Measurements from ENCODE around the gene NCBP2L.

The NCBP2L gene

GRCh38 chrX:107777536-107777832 lies at the start of gene NCBP2L:
Gene NCBP2L, plus strand, starts transcription at chrX:107777733. Its CDS starts 16,488 bp downstream, at chrX:107794221.
- no peak for DNase-seq

DNA sequence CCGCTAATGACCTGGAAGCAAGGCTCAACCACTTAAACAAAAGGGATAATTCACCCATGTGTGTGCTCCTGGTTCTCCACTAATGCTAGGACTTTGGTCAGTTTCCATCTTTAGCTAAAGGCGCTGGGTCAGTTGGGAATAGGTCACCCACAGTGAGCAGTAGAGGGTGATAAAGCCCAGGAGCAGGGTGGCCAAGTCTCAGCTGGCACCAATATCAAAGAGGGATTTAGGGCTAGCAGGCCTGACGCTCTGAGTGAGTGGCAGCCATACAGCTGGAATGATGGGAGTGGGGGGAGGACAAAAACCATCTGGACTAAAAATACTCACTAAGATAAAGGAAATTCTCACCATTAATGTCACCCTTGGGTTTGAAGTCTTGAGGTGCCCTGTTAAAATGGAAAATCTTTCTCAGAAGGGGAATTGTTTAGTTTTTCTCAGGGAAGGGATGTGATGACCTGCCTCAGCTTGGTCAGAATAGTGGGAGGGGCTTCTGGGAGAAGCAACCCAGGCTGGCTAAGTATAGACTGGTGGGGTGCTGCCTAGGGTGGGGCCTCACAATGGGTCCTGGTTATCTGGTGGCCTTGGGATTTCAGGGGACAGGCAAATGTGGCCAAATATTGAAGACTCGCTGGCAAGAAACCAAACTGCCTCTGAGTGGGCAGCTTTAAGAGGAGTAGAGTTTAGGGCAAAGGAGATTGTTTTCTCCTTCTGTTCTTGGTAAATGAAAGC lies 49.0 kb upstream of the NCBP2L start:
- DNase-seq: no peak

DNA sequence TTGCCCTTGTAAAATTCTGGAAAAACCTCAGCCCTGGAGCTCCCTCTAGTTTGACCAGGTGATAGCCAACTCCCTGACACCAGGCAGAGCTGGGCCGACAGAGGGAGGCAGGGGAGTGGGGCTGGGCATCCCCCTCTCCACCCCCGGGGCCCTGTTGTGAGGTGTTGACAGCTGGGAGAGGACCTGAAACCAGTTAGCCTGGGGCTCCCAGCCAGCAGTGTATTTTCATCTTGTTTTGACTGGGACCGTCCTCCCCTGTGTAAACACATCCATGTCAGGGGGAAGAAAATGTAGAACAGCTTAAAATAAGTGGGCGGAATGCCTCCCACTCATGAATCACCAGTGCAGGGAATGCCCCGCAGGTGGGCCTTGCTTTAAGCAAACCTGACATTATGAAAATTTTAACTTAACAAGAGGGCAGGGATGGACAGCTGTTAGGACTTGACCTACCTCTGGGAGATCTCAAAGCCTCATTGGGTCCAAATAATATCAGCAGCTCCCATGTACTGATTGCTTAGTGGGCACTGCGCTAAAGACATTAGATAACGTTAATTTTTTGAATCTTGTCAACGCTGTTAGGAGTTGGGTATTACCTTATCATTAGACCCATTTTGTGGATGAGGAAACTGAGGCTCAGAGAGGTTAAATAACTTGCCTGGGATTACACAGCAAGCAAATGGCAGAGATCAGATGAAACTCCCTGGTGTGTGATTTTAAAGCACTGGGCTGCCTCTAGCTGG lies 47.8 kb upstream of the NCBP2L start:
- no peak for DNase-seq

DNA sequence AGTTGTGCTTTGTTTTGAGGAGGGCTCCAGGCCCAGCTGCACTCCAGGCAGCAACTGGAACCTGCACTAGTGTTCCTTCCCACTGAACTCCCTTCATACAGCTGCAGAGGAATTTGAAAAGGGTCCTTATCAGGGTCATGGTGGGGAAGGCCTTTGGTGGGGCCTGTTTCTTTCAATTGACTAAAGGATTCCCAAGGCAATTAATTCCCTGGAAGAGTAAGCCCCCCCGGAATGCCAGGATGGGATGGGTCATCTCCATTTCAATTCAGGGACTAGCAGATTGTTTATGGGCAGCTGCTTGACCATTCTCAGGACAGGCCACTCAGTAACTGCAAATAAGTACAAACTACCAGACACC lies 47.3 kb upstream of the NCBP2L start:
- no peak for DNase-seq

- DNase-seq: no peak
Measured at GRCh38 chrX:107730991-107731766, 46.4 kb upstream of the NCBP2L start.

GRCh38 chrX:107731831-107732502 lies 45.6 kb upstream of the NCBP2L start:
- no peak for DNase-seq

DNA sequence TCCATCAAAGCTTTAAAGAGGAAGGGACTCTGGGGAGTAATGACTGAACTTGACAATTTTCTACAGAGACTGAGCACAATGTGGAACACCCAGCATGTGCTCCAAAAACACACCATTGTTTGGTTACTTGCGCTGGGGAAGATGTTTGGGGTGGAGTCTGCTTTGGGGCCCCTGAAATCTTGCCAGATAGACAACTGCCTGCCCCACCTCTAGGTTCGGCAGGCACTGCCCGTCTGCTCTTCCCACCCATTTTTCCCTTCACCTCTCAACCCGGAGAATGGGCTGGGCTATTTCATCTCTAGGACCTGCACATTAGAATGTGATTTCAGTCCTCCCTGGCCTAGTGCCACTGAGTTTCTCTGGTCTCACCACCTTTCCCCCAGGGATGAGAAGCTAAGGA lies 43.8 kb upstream of the NCBP2L start:
- DNase-seq: no peak

- no peak for DNase-seq
Measured at GRCh38 chrX:107734646-107735045, 42.9 kb upstream of the NCBP2L start.

DNA sequence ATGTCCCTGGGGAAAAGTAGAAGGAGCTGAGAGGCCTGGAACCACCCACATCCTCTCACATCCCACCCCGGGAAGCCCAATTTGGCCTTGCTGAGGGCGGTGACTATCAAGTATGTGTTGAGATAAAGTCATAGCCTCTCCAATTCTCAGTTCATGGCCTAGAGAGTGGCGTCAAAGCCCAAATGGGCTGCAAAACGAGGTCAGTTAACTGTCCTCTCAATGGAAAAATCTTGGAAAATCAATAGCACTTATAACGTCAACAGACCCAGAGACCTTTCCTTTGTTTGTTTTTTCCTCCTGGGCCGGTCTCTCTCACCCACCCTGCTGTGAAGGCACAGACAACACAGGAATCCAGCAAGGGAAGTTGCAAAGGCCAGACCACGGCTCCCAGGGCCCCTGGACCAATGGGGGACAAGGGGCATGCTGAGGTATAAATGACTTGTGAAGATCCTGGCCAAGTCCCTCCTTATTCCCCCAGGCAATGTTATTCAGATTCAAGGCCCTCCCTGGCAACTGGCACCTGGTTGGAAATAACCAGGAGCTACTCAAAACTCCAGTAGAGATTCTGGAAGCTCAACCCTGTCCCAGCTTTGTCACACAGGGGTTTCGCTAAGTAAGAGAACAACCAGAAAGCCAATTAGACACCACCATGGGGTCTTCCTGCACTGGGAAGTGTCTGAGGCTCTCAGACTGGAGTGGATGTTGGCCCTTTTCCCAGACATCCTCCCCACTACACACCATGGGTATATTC lies 40.6 kb upstream of the NCBP2L start:
- DNase-seq: no peak

- no peak for DNase-seq
Measured at GRCh38 chrX:107738272-107738671, 39.3 kb upstream of the NCBP2L start.

- no peak for DNase-seq
Measured at GRCh38 chrX:107738768-107739167, 38.8 kb upstream of the NCBP2L start.

DNA sequence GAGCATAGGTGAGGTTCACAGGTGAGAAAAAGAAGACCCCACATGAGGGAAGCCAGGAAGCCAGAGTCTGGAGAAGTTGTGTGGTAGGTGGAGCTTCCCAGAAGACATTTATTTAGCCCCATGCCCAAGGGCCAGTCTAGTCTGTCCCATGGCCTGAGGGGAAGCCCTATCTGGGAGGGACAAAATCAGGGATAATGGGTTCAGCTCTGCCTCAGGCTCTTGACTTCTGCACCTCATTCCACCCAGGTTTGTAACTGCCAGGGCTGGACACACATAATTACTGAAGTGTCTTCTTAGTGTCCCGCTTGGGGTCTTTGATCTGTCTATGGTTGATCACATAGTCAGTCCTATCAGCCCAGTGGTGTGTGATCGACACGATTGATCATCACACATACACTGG lies 38.0 kb upstream of the NCBP2L start:
- DNase-seq: no peak

DNA sequence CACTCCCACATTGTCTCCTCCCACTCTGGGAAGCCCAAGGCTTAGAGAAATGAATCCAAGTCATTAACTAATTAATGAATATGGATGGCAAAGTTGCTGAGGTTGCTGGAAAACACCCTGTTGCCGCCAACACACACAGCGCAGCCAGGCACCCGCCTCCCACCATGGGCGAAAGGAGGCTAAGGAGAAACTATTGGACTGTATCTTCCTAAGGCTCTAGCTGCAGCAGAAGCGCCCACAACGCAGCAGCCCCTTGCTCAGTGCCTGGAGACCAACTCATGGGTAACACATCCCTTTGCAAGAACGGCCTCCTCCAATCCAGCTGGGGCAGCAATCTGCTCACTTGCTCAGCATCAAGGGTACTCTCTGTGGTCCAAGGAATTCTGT lies 36.1 kb upstream of the NCBP2L start:
- no peak for DNase-seq

- DNase-seq: no peak
Measured at GRCh38 chrX:107742700-107743191, 34.8 kb upstream of the NCBP2L start.

- DNase-seq: no peak
Measured at GRCh38 chrX:107743995-107744394, 33.5 kb upstream of the NCBP2L start.

DNA sequence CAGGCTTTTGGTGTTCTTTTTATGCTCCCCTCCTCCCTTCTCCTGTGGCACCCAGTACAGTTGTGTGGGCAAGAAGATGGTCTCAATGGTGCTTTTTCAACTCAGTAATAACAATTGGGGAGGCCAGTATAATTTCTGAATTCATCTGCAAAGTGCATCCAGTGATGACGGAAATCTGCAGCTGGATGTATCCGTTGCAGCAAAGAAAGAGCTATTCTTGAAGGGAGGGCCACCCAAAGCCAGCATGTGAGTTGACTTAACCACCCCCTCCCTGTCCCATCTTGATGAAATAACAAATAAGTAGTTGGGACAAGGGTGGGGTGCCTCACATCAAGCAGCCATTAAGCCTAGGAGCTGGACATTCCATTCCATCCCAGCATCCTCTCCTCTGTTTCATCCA lies 32.7 kb upstream of the NCBP2L start:
- no peak for DNase-seq

- no peak for DNase-seq
Measured at GRCh38 chrX:107747596-107748161, 29.9 kb upstream of the NCBP2L start.

GRCh38 chrX:107748506-107748905 lies 29.0 kb upstream of the NCBP2L start:
- DNase-seq: no peak

DNA sequence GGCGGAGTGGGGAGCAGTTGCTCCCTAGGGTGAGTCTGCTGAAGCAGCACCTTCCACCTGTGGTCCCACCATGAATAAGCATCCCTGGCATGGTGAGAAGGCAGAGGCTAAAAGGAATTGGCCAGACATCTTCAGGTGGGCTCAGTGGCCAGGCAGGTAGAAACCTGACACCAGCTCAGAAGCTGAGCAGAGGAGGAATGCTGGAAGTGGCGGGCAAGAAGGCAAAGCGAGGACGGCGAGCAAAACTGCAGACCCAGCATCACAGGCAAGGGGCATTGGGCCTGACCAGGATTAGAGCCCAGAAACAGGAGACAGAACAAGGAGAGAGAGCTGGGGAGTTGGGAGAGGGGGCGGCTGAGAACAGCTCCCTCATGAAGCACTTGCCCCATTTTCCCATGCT lies 27.3 kb upstream of the NCBP2L start:
- no peak for DNase-seq

DNA sequence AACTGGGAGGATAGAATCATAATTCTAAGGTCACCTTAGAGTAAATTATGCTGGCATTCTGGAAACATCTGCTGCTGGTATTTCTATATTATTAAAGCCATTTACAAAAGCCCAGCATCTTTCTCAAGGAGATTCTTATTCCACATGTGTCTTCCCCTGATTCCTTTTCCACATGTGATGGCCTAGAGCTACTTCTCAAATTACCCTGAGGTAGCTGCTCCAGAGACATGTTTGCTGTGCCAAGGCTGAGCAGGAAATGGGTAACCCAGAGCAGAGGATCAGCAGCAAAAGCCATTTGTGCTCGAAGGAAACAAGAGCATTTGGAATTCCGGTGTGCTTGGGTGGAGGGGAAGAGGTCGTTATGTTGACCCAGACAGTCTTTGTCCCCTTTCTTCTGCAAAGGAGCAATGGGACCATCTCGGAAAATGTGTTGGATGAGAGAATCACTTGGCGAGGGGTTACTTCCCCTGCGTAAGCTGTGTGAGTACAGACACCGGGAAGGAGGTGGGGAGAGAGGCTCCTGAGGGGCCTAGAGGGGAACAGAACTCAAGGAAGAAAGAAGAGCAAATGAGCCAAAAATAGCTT lies 26.6 kb upstream of the NCBP2L start:
- DNase-seq: no peak

DNA sequence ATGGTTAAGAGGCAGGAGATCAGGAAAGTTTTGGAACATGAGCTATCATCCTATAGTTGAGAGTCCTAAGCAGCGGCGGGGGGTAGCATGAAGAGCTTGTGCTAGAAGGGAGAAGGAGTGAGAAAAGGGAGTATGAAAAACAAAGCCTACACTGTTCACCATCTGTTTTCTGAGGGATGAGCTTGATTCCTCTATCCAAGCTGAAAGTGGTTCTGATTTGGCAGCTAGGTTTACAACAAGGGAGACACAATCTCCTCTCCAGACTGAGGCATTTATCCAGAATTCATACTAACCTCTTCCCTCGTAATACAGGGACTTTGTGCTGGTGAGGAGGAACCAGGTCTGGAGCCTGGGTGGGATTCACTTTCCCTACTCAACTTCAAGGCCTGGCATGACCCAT lies 25.5 kb upstream of the NCBP2L start:
- no peak for DNase-seq

DNA sequence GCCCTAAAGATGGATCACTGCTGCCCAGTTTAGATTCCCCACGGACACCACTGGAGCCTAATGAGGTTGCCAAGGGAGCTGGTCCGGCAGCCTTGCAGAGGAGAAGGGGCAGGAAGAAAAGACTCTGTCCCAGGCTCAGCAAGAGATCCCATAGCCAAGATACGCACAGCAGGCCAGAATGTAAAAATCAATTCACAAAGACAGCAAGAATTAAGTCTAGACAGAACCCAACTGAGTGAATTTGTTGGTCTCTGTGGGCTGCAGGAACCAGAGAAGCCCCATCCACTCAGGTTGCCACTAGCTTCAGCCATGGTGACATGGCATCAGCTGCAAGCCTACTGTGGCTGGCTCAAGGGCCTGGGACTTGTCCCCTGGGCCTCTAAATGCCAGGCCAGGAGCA lies 24.8 kb upstream of the NCBP2L start:
- no peak for DNase-seq

Measured in 8988T (cell line).